Loucy (cell line): ENCODE data around the gene PEDS1.

Experiments
- CTCF ChIP-seq: fragments of 200-600 bp; sonication (generic); conservative IDR thresholded peaks from 2 replicates; pipeline ENCODE4 v1.5.1; 2014; ENCODE audit warnings: mild to moderate bottlenecking, antibody characterized with exemption, low read length
- EZH2phosphoT487 ChIP-seq: fragments of 200-600 bp; IDR thresholded peaks from 2 replicates; pipeline ENCODE4 v1.6.1; 2018; ENCODE audit warnings: antibody characterized with exemption, mild to moderate bottlenecking, moderate library complexity, borderline replicate concordance

- TF ChIP-seq CTCF (no peak), EZH2phosphoT487 (no peak)
Measured at GRCh38 chr20:50153153-50153499, 397 bp downstream of the PEDS1 start.
